IMR-90 (cell line): ENCODE results near the gene PRCD. TPM values are rescaled to one million over a fixed set of nuclear protein-coding genes. Genes with fewer than 3 reads are reported as not detected.

Source experiments
- ATAC-seq: fragments of 200-7000 bp; cut with Tn5 transposase; 2 replicates; pipeline ENCODE4 v1.9.1; 2020; ENCODE audit warnings: low read depth, mild to moderate bottlenecking, moderate library complexity
- BruUV-seq: library from RNA; stranded (reverse); fragments of 400-500 nt; replicated peaks from 2 replicates; lab custom pipeline; 2021; lab: Mats Ljungman, UMichigan
- CTCF ChIA-PET: fragments of 300-600 bp; formaldehyde crosslinking; extraction: SDS; loops from one replicate; lab custom pipeline; 2021; ENCODE audit warnings: antibody characterized with exemption; lab: Yijun Ruan, JAX
- POLR2A ChIA-PET: fragments of 300-600 bp; sonication (Branson Sonifier 250); formaldehyde crosslinking; loops from one replicate; lab custom pipeline; 2022; ENCODE audit warnings: antibody characterized with exemption; ENCODE audit not compliant: unreplicated experiment; lab: Charles Lee
- DNase-seq: peaks from one replicate; pipeline ENCODE4 v3.0.0; 2013
- H2AFZ ChIP-seq: replicated peaks from 2 replicates; pipeline ENCODE3; 2013; ENCODE audit warnings: low read length, mild to moderate bottlenecking; ENCODE audit not compliant: poor library complexity
- H2AK5ac ChIP-seq: 2 replicates; pipeline ENCODE4 v1.6.1; 2013; ENCODE audit warnings: low read depth, low read length, inconsistent platforms
- H2AK9ac ChIP-seq: replicated peaks from 2 replicates; pipeline ENCODE3; 2013; ENCODE audit warnings: mild to moderate bottlenecking, low read depth, low read length, moderate library complexity; ENCODE audit not compliant: poor library complexity
- H2BK120ac ChIP-seq: 2 replicates; pipeline ENCODE4 v1.6.1; 2013; ENCODE audit warnings: low read depth, low read length, inconsistent platforms
- H2BK15ac ChIP-seq: 3 replicates; pipeline ENCODE4 v1.6.1; 2013; ENCODE audit warnings: low read depth, low read length, inconsistent platforms
- H2BK20ac ChIP-seq: 2 replicates; pipeline ENCODE4 v1.6.1; 2013; ENCODE audit warnings: low read depth, mild to moderate bottlenecking, inconsistent platforms, low read length, moderate library complexity
- H2BK5ac ChIP-seq: 2 replicates; pipeline ENCODE4 v1.6.1; 2013; ENCODE audit warnings: mild to moderate bottlenecking, low read depth, low read length, inconsistent platforms; ENCODE audit not compliant: poor library complexity, severe bottlenecking
- H3K14ac ChIP-seq: replicated peaks from 2 replicates; pipeline ENCODE4 v1.6.1; 2013; ENCODE audit warnings: low read depth, low read length, inconsistent platforms
- H3K18ac ChIP-seq: 2 replicates; pipeline ENCODE4 v1.6.1; 2013; ENCODE audit warnings: low read depth, low read length, control low read depth
- H3K23ac ChIP-seq: 2 replicates; pipeline ENCODE4 v1.6.1; 2013; ENCODE audit warnings: low read depth, low read length, inconsistent platforms
- H3K27ac ChIP-seq: 2 replicates; pipeline ENCODE4 v1.5.1; 2013; ENCODE audit warnings: mild to moderate bottlenecking, control low read depth, low read length; ENCODE audit not compliant: insufficient read depth
- H3K27me3 ChIP-seq: 2 replicates; pipeline ENCODE4 v1.6.1; 2013; ENCODE audit warnings: low read length; ENCODE audit not compliant: control insufficient read depth, insufficient read depth
- H3K36me3 ChIP-seq: 2 replicates; pipeline ENCODE4 v1.6.1; 2013; ENCODE audit warnings: low read length, mixed read lengths; ENCODE audit not compliant: control insufficient read depth, insufficient read depth
- H3K4ac ChIP-seq: 2 replicates; pipeline ENCODE4 v1.6.1; 2013; ENCODE audit warnings: low read depth, low read length, inconsistent platforms
- H3K4me1 ChIP-seq: 2 replicates; pipeline ENCODE4 v1.6.1; 2013; ENCODE audit warnings: low read length, mixed read lengths; ENCODE audit not compliant: control insufficient read depth, insufficient read depth
- H3K4me2 ChIP-seq: 2 replicates; pipeline ENCODE4 v1.6.1; 2013; ENCODE audit warnings: low read depth, mild to moderate bottlenecking, control low read depth, low read length, moderate library complexity
- H3K4me3 ChIP-seq: 2 replicates; pipeline ENCODE4 v1.5.1; 2013; ENCODE audit warnings: low read depth, mild to moderate bottlenecking, control low read depth, low read length, moderate library complexity; ENCODE audit not compliant: insufficient read depth
- H3K56ac ChIP-seq: 2 replicates; pipeline ENCODE4 v1.6.1; 2013; ENCODE audit warnings: low read length, inconsistent platforms; ENCODE audit not compliant: insufficient read depth; ENCODE audit errors: extremely low read depth
- H3K79me1 ChIP-seq, 2 experiments: 2 replicates each; pipeline ENCODE4 v1.6.1; 2013; ENCODE audit warnings: low read length in 2 of 2, inconsistent platforms in 1 of 2, low read depth in 1 of 2
- H3K9ac ChIP-seq: 2 replicates; pipeline ENCODE4 v1.6.1; 2013; ENCODE audit warnings: low read depth, low read length, control low read depth
- H3K9me1 ChIP-seq: 2 replicates; pipeline ENCODE4 v1.6.1; 2013; ENCODE audit warnings: low read length, inconsistent platforms; ENCODE audit not compliant: insufficient read depth
- H3K9me3 ChIP-seq: 2 replicates; pipeline ENCODE4 v1.6.1; 2013; ENCODE audit warnings: low read length; ENCODE audit not compliant: control insufficient read depth, insufficient read depth
- H4K20me1 ChIP-seq: 2 replicates; pipeline ENCODE4 v1.6.1; 2013; ENCODE audit warnings: low read length, inconsistent platforms; ENCODE audit not compliant: insufficient read depth
- H4K5ac ChIP-seq: 2 replicates; pipeline ENCODE4 v1.6.1; 2013; ENCODE audit warnings: mild to moderate bottlenecking, low read depth, low read length, control low read depth
- H4K8ac ChIP-seq, 2 experiments: 2 replicates each; pipeline ENCODE4 v1.6.1; 2013; ENCODE audit warnings: low read depth in 2 of 2, low read length in 2 of 2, control low read depth in 1 of 2, inconsistent platforms in 1 of 2
- H4K91ac ChIP-seq: 2 replicates; pipeline ENCODE4 v1.6.1; 2013; ENCODE audit warnings: low read depth, low read length, inconsistent platforms; ENCODE audit not compliant: insufficient read depth
- BHLHE40 ChIP-seq: fragments of 150-350 bp; IDR thresholded peaks from 2 replicates; pipeline ENCODE4 v1.6.1; 2016; ENCODE audit warnings: mild to moderate bottlenecking, low read depth, low read length
- MAZ ChIP-seq: IDR thresholded peaks from 2 replicates; pipeline ENCODE4 v1.6.1; 2012; ENCODE audit warnings: low read depth, mild to moderate bottlenecking, low read length, improper control_type of control experiment, moderate library complexity, borderline replicate concordance
- NFE2L2 ChIP-seq: fragments of 150-350 bp; IDR thresholded peaks from 2 replicates; pipeline ENCODE4 v1.6.1; 2016; ENCODE audit warnings: low read depth, mild to moderate bottlenecking, low read length
- POLR2A ChIP-seq: IDR thresholded peaks from 2 replicates; pipeline ENCODE4 v1.6.1; 2012; ENCODE audit warnings: mild to moderate bottlenecking, low read depth, low read length
- RAD21 ChIP-seq: IDR thresholded peaks from 2 replicates; pipeline ENCODE4 v1.6.1; 2012; ENCODE audit warnings: low read length, improper control_type of control experiment
- RCOR1 ChIP-seq: IDR thresholded peaks from 2 replicates; pipeline ENCODE4 v1.6.1; 2012; ENCODE audit warnings: mild to moderate bottlenecking, low read length, improper control_type of control experiment; ENCODE audit not compliant: insufficient replicate concordance
- WGBS, 2 experiments: methylation state at CpG; one replicate each; pipeline versions ENCODE4 v1.1.5 to v1.1.7; 2013; ENCODE audit warnings: missing lambda C conversion rate in 2 of 2; ENCODE audit not compliant: insufficient read length in 1 of 2; ENCODE audit errors: extremely low coverage in 2 of 2; 5-methylcytosine and 5-hydroxymethylcytosine counted together
- dilution Hi-C: fragments of 300-500 bp; cut with HindIII; formaldehyde crosslinking; loops from one replicate; pipeline ENCODE4 v1.14.3; 2018; ENCODE audit warnings: low sequenced_read_pairs; ENCODE audit not compliant: unreplicated experiment
- in situ Hi-C: fragments of 300-500 bp; cut with MboI; formaldehyde crosslinking; loops from 3 replicates; pipeline ENCODE4 v1.14.3; 2019; ENCODE audit warnings: low sequenced_read_pairs, inconsistent platforms, mixed read lengths
- intact Hi-C: fragments of 100-400 bp; cut with micrococcal nuclease; formaldehyde crosslinking; loops from 2 replicates; pipeline ENCODE4 v1.10.0; 2022
- polyA plus RNA-seq, 3 experiments: library from polyadenylated mRNA; depleted of rRNA; stranded (reverse); fragments of >200 nt; gene quantifications; 2 replicates each; pipeline ENCODE4 v1.2.3, GENCODE V29; 2012; ENCODE audit warnings: low replicate concordance in 1 of 3
- total RNA-seq: library from RNA; depleted of rRNA; stranded (reverse); fragments of >200 nt; gene quantifications from 2 replicates; pipeline ENCODE4 v1.2.3, GENCODE V29; 2012
- TF ChIP-seq, protein P1 (sequence below): conservative IDR thresholded peaks from 2 replicates; pipeline ENCODE4 v1.5.1; 2012; ENCODE audit warnings: mild to moderate bottlenecking, low read depth, low read length, improper control_type of control experiment
- TF ChIP-seq, protein P2 (sequence below): fragments of 150-350 bp; IDR thresholded peaks from 2 replicates; pipeline ENCODE4 v1.6.1; 2016; ENCODE audit warnings: low read depth, mild to moderate bottlenecking, low read length, moderate library complexity, borderline replicate concordance
- TF ChIP-seq, protein P3 (sequence below): fragments of 150-350 bp; IDR thresholded peaks from 2 replicates; pipeline ENCODE4 v1.6.1; 2017; ENCODE audit warnings: mild to moderate bottlenecking, antibody characterized with exemption, low read length, low read depth

PRCD gene
- total and polyA plus RNA-seq, 2 of the 4 experiments (the other 2 are of a cell fraction): 0.32 TPM; not detected in 1

GRCh38 chr17:76515274-76515949, 24.4 kb upstream of the PRCD start (continued):
- TF ChIP-seq, protein P1, sequence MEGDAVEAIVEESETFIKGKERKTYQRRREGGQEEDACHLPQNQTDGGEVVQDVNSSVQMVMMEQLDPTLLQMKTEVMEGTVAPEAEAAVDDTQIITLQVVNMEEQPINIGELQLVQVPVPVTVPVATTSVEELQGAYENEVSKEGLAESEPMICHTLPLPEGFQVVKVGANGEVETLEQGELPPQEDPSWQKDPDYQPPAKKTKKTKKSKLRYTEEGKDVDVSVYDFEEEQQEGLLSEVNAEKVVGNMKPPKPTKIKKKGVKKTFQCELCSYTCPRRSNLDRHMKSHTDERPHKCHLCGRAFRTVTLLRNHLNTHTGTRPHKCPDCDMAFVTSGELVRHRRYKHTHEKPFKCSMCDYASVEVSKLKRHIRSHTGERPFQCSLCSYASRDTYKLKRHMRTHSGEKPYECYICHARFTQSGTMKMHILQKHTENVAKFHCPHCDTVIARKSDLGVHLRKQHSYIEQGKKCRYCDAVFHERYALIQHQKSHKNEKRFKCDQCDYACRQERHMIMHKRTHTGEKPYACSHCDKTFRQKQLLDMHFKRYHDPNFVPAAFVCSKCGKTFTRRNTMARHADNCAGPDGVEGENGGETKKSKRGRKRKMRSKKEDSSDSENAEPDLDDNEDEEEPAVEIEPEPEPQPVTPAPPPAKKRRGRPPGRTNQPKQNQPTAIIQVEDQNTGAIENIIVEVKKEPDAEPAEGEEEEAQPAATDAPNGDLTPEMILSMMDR: no peak

GRCh38 chr17:76517638-76518038, 22.2 kb upstream of the PRCD start:
- no peak for ATAC-seq
- H3K36me3 ChIP-seq: no peaks in the 10 kb centered on the region
- no peaks in the 10 kb centered on the region for H4K20me1 ChIP-seq
- no peak overlapping the region for H2AFZ ChIP-seq
- no peak overlapping the region for H3K27ac ChIP-seq
- H3K79me1 ChIP-seq: no peaks in the 10 kb centered on the region
- ChIA-PET POLR2A (no interaction called here), CTCF (interaction anchor here (1.0 kb wide), 1 partner anchor 120 kb away, joined by 3 read pairs; no protein-coding TSS in a partner anchor)
- no peaks in the 10 kb centered on the region for H3K9me1 ChIP-seq
- H3K14ac ChIP-seq: no peak overlapping the region
- H3K18ac ChIP-seq: no peak overlapping the region
- H3K4ac ChIP-seq: no peak overlapping the region
- in situ Hi-C loops: no loop called here
- intact Hi-C loops: no loop called here
- no peak overlapping the region for H4K8ac ChIP-seq
- H3K9ac ChIP-seq: no peak overlapping the region
- no peak for DNase-seq
- no peak overlapping the region for H3K4me3 ChIP-seq
- H2BK20ac ChIP-seq: no peak overlapping the region
- no TSS peak for BruUV-seq
- H2BK15ac ChIP-seq: no peak overlapping the region
- H4K91ac ChIP-seq: no peak overlapping the region
- no peak overlapping the region for H2AK9ac ChIP-seq
- H3K56ac ChIP-seq: no peak overlapping the region
- dilution Hi-C loops: no loop called here
- H2BK5ac ChIP-seq: no peak overlapping the region
- H3K9me3 ChIP-seq: no peaks in the 10 kb centered on the region
- H3K23ac ChIP-seq: no peak overlapping the region
- H3K27me3 ChIP-seq: no peaks in the 10 kb centered on the region
- WGBS, 2 experiments: 96% methylated on average over 7 of the region's 11 CpGs; no CpG with 5 or more reads in 1 of the 2 experiments
- H2BK120ac ChIP-seq: no peak overlapping the region
- H3K4me1 ChIP-seq: peaks cover 3% of the 10 kb centered on the region; the same call in 1 of the 2 replicates
- no peak overlapping the region for H2AK5ac ChIP-seq
- H4K5ac ChIP-seq: no peak overlapping the region
- no peak overlapping the region for H3K4me2 ChIP-seq
- TF ChIP-seq POLR2A: no peak
- TF ChIP-seq, protein P2, sequence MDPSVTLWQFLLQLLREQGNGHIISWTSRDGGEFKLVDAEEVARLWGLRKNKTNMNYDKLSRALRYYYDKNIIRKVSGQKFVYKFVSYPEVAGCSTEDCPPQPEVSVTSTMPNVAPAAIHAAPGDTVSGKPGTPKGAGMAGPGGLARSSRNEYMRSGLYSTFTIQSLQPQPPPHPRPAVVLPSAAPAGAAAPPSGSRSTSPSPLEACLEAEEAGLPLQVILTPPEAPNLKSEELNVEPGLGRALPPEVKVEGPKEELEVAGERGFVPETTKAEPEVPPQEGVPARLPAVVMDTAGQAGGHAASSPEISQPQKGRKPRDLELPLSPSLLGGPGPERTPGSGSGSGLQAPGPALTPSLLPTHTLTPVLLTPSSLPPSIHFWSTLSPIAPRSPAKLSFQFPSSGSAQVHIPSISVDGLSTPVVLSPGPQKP: no peak
- TF ChIP-seq NFE2L2: no peak
- no peak for TF ChIP-seq RCOR1
- TF ChIP-seq, protein P1: no peak
- TF ChIP-seq, protein P3, sequence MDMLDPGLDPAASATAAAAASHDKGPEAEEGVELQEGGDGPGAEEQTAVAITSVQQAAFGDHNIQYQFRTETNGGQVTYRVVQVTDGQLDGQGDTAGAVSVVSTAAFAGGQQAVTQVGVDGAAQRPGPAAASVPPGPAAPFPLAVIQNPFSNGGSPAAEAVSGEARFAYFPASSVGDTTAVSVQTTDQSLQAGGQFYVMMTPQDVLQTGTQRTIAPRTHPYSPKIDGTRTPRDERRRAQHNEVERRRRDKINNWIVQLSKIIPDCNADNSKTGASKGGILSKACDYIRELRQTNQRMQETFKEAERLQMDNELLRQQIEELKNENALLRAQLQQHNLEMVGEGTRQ: no peak
- no peak for TF ChIP-seq BHLHE40
- TF ChIP-seq MAZ: no peak
- no peak for TF ChIP-seq RAD21
